Ovary (tissue), 9 donors: ENCODE measurements around the gene GCNT4. TPM values are rescaled to one million over a fixed set of nuclear protein-coding genes. Genes with fewer than 3 reads are reported as not detected.

Experiments used
- DNase-seq, 5 donors: peaks; one replicate each; pipeline ENCODE4 v3.0.0-alpha.2; 2019 to 2020
- H3K27ac ChIP-seq, 2 donors: fragments of 200-600 bp; one replicate each; pipeline versions ENCODE4 v1.5.1 to v1.8.0; 2019 to 2022
- H3K27me3 ChIP-seq: fragments of 200-600 bp; one replicate; pipeline ENCODE4 v1.8.0; 2022
- H3K36me3 ChIP-seq: fragments of 200-600 bp; sonication (generic); one replicate; pipeline ENCODE4 v1.5.1; 2019
- H3K4me1 ChIP-seq: one replicate; pipeline ENCODE4 v1.8.1; 2013; ENCODE audit warnings: mild to moderate bottlenecking, moderate library complexity; ENCODE audit not compliant: insufficient read depth
- H3K4me3 ChIP-seq: fragments of 200-600 bp; sonication (generic); one replicate; pipeline ENCODE4 v1.5.1; 2017
- H3K9me3 ChIP-seq, 2 donors: fragments of 200-600 bp in 1 of 2; sonication (generic) in 1 of 2; one replicate each; pipeline versions ENCODE4 v1.5.1 to v1.8.1; 2013 to 2019; ENCODE audit warnings: mild to moderate bottlenecking in 1 of 2, moderate library complexity in 1 of 2
- EP300 ChIP-seq: sonication (generic); formaldehyde crosslinking; IDR thresholded peaks from one replicate; pipeline ENCODE4 v1.6.1; 2017; ENCODE audit warnings: antibody characterized with exemption
- POLR2A ChIP-seq: fragments of 450-650 bp; IDR thresholded peaks from one replicate; pipeline ENCODE4 v1.6.1; 2017; ENCODE audit warnings: antibody characterized with exemption, mild to moderate bottlenecking, moderate library complexity
- WGBS, 3 donors: extraction: QIAGEN DNeasy Blood & Tissue Kit in 1 of 3; methylation state at CpG; one replicate each; pipeline versions ENCODE4 v1.1.5 to v1.1.7; 2013 to 2017; 5-methylcytosine and 5-hydroxymethylcytosine counted together
- intact Hi-C, 4 donors: fragments of 100-400 bp; cut with DNase I; formaldehyde crosslinking; loops; one replicate each; pipeline versions ENCODE4 v1.11.0 to v1.15.1; 2022 to 2023
- polyA plus RNA-seq, 2 donors: library from polyadenylated mRNA; stranded (reverse); fragments of 200-250 nt in 1 of 2; fragments of 350-450 nt in 1 of 2; fragmentation: Illumina TruSeq in 1 of 2; extraction: RNeasy Lipid Tissue Mini Kit (QIAGEN cat#74804) in 1 of 2; gene quantifications; one replicate each; pipeline ENCODE4 v1.2.3, GENCODE V29; 2013 to 2014
- total RNA-seq, 7 donors: library from RNA; depleted of rRNA in 2 of 7; stranded (reverse); fragments of >200 nt in 2 of 7; fragmentation: NEBNext Ultra II Directional in 3 of 7; extraction: Animal tissue kit (Norgen Biotek cat#: 25700) in 3 of 7; gene quantifications; one replicate each; pipeline versions ENCODE4 v1.1.0 to v1.2.4, GENCODE V29; 2016 to 2023
- TF ChIP-seq, protein P1 (sequence below), 3 donors: fragments of 450-650 bp in 2 of 3; fragments of 200-600 bp in 1 of 3; IDR thresholded peaks; one replicate each; pipeline versions ENCODE4 v1.5.1 to v1.8.0; 2016 to 2022; ENCODE audit warnings: antibody characterized with exemption in 3 of 3, mild to moderate bottlenecking in 1 of 3
- donor health status: DM: no; HTN: no; CAD: no; lungs with moderate emphysema.
- donor health status: DM: no; HTN: no; CAD: no.
- donor health status: Bipolar disorder and iron deficiency.
- donor health status: DM: yes; HTN: yes; CAD: no.
- donor health status: DM: no; HTN: no; CAD: no.
- donor health status: DM: yes; HTN: yes; CAD: no.

The GCNT4 gene
- total and polyA plus RNA-seq, 9 donors: 0.95 to 3.2 (median 1.9) TPM

DNA sequence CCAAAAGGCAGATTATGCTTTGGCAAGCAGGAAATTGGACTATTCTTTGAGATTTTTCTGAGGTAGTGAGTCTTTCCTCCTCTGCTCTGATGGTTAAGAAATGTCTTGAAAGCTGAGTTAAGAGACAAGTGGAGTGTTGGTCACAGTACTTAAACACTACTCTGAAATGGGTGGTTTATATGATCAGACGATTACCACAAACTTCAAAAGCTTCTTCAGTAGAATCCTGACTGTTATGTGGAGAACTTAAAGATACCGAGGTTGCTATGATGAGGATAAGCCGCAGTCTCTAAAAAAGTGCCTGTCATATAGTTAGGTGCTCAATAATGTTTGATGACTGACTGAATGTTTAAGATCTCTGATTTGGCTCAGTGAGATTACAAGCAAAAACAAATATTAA, 24.3 kb downstream of the GCNT4 start:
- H3K27ac ChIP-seq: no peak overlapping the region
- no peak for DNase-seq
- no peaks in the 10 kb centered on the region for H3K9me3 ChIP-seq
- no peaks in the 10 kb centered on the region for H3K36me3 ChIP-seq
- no peaks in the 10 kb centered on the region for H3K4me1 ChIP-seq
- TF ChIP-seq EP300 (no peak), POLR2A (no peak)
- TF ChIP-seq, protein P1, sequence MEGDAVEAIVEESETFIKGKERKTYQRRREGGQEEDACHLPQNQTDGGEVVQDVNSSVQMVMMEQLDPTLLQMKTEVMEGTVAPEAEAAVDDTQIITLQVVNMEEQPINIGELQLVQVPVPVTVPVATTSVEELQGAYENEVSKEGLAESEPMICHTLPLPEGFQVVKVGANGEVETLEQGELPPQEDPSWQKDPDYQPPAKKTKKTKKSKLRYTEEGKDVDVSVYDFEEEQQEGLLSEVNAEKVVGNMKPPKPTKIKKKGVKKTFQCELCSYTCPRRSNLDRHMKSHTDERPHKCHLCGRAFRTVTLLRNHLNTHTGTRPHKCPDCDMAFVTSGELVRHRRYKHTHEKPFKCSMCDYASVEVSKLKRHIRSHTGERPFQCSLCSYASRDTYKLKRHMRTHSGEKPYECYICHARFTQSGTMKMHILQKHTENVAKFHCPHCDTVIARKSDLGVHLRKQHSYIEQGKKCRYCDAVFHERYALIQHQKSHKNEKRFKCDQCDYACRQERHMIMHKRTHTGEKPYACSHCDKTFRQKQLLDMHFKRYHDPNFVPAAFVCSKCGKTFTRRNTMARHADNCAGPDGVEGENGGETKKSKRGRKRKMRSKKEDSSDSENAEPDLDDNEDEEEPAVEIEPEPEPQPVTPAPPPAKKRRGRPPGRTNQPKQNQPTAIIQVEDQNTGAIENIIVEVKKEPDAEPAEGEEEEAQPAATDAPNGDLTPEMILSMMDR (IDR thresholded peaks at IDR 0.05): no peak
- H3K4me3 ChIP-seq: no peak overlapping the region
- intact Hi-C loops: no loop called here
- no peaks in the 10 kb centered on the region for H3K27me3 ChIP-seq
- 92 to 94% (median 93%) methylated on average over 3 of the region's 3 CpGs for WGBS, 3 donors

DNA sequence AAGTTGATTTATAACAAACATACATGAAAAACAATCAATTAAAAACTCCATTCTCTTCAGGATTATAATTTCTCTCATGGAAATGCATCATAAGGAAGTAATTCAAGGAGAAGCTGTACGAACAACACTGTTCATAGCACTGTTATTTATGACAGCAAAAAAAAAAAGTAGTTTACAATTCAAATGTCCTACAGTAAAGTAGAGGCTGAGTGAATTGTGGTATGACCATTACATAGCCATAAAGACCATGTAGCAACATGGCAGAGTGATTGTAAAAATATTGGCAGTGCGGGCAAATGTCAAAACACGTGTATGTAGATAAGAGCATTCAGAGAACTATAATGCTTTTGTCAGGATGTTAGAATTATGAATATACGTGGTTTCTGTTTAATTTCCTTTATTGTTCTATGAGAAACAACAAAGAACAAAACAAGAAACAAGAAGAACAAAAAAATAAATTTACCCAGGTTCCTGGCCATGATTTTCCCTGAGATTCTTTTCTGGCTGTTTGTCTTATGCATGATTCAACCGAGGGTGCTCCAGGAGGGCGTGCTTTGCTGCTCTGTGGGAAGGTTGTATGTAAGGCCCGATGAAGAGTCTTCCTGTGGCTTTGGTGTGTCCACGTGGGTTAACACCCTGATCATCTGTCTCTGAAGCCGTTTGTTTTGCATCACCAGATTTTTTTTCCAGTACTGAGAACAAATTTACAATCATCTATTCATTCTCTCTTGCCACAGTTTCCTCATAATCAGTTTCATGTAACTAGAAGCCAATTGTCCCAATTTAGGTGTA, 28.8 kb downstream of the GCNT4 start:
- intact Hi-C loops: no loop called here
- 72 to 76% (median 74%) methylated on average over 9 of the region's 9 CpGs for WGBS, 3 donors

DNA sequence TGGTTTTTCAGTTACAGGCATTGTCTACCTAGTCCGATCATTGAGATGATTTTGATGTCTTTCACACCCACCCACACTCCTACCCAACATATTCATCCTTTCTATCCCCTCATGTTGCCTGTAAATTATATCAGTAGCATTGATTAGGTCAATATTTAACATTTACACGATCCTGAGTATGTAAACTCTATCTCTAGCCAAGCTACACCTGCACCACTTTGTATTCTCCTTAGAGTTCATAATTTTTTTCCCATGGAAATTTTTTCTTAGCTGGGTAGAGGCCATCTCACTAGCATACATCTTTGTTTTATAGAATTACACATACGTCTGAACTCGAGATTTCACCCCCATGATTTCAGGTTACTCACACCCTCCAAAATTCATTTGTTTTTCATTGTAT, 30.6 kb downstream of the GCNT4 start:
- Histone ChIP-seq H3K4me3 (no peak overlapping the region), H3K4me1 (no peaks in the 10 kb centered on the region), H3K36me3 (no peaks in the 10 kb centered on the region), H3K27me3 (no peaks in the 10 kb centered on the region), H3K9me3 (no peaks in the 10 kb centered on the region), H3K27ac (no peak overlapping the region)
- TF ChIP-seq, protein P1 (IDR thresholded peaks at IDR 0.05): no peak
- TF ChIP-seq EP300: no peak
- no peak for TF ChIP-seq POLR2A
- no peak for DNase-seq
- intact Hi-C loops: no loop called here
- 78 to 87% (median 84%) methylated on average over 4 of the region's 4 CpGs for WGBS, 3 donors

More for the DNA sequence above, 28.8 kb downstream of the GCNT4 start:
- no peak overlapping the region for H3K27ac ChIP-seq
- H3K27me3 ChIP-seq: no peaks in the 10 kb centered on the region
- DNase-seq: no peak
- TF ChIP-seq EP300: no peak
- H3K4me1 ChIP-seq: no peaks in the 10 kb centered on the region
- no peaks in the 10 kb centered on the region for H3K36me3 ChIP-seq
- H3K4me3 ChIP-seq: no peak overlapping the region
- H3K9me3 ChIP-seq: no peaks in the 10 kb centered on the region

DNA sequence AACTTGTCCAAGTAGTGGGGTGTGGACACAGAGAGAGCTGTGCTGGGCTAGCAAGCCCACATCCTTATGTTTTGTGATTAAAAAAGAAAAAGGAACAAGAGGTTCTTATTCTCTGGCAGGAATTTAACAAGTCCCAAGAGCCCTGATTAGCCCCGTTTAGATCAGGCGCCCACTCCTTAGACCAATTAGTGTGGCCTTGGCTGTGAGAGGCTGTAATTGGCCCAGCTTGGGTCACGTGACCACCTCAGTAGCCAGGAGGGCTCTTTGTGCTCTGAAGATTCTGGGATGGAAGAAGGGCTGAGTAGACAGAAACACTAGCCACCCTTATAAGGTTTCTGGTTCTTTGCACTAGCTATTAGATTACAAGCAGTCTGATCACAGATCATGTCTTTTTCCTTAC, 31.1 kb downstream of the GCNT4 start:
- TF ChIP-seq EP300: no peak
- TF ChIP-seq, protein P1 (IDR thresholded peaks at IDR 0.05): no peak
- no peak for TF ChIP-seq POLR2A
- DNase-seq: peak in 2 of 5 donors; percentile 35 to 72
- H3K27ac ChIP-seq: no peak overlapping the region
- H3K36me3 ChIP-seq: no peaks in the 10 kb centered on the region
- WGBS, 3 donors: 7 to 38% (median 37%) methylated on average over 3 of the region's 3 CpGs
- H3K4me3 ChIP-seq: no peak overlapping the region
- no peaks in the 10 kb centered on the region for H3K9me3 ChIP-seq
- no peaks in the 10 kb centered on the region for H3K27me3 ChIP-seq
- intact Hi-C loops: no loop called here
- no peaks in the 10 kb centered on the region for H3K4me1 ChIP-seq

DNA sequence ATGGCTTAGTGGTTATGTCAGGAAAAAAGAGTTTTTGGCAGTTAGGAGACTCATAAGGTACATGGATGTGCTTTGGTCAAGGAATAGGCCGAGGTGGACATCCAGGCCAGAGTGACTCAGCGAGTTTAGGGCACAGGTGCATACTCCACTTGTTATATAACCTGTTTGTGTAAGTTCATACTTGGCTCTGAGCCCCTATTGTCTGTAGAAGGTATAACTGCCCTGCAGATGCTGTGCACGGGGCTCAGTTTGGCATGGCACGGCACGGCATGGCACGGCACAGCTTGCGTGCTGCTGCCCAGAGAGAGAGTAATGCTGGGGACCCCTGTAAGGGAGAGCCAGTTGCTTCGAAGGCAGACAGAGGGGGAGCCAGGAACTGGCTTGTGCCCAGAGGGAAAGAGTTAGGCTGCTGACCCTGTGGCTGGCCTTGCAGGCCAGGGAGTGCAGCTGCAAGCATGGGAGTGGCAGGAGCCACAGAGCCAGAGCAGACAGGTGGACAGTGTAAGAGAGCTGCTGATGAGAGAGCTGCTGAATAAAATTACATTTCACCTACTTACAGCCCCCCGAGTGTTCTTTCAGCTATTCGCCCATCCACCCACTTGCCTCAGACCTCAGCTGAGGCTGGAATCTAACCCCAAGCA, 32.2 kb downstream of the GCNT4 start:
- no peaks in the 10 kb centered on the region for H3K4me1 ChIP-seq

More for the DNA sequence above, 32.2 kb downstream of the GCNT4 start:
- no peaks in the 10 kb centered on the region for H3K36me3 ChIP-seq
- H3K9me3 ChIP-seq: no peaks in the 10 kb centered on the region
- DNase-seq: no peak
- intact Hi-C loops: no loop called here
- no peak overlapping the region for H3K4me3 ChIP-seq
- 72 to 81% (median 73%) methylated on average over 10 of the region's 10 CpGs for WGBS, 3 donors
- no peaks in the 10 kb centered on the region for H3K27me3 ChIP-seq
- no peak overlapping the region for H3K27ac ChIP-seq
- TF ChIP-seq, protein P1 (IDR thresholded peaks at IDR 0.05): no peak
- TF ChIP-seq EP300 (no peak), POLR2A (no peak)
